Stimulated activated naive CD8-positive, alpha-beta T cell treated with anti-CD3 and anti-CD28 coated beads, Interleukin-15, Interleukin-2, amounts not matched to agents 100 ng/mL and 50 ng/mL, for 24 hours (primary cell): ENCODE results near the gene RSBN1L.

Experiments used
- H3K27ac Mint-ChIP-seq: one replicate; pipeline ENCODE4 v1.8.0; 2021; ENCODE audit warnings: mild to moderate bottlenecking, mixed read lengths
- H3K27me3 Mint-ChIP-seq: one replicate; pipeline ENCODE4 v1.8.0; 2021; ENCODE audit warnings: mixed read lengths
- H3K36me3 Mint-ChIP-seq: one replicate; pipeline ENCODE4 v1.8.0; 2021; ENCODE audit warnings: low read depth, mixed read lengths
- H3K4me1 Mint-ChIP-seq: one replicate; pipeline ENCODE4 v1.8.0; 2021; ENCODE audit warnings: low read depth, mixed read lengths
- H3K4me3 Mint-ChIP-seq: one replicate; pipeline ENCODE4 v1.8.0; 2021; ENCODE audit warnings: mild to moderate bottlenecking, mixed read lengths
- H3K9me3 Mint-ChIP-seq: one replicate; pipeline ENCODE4 v1.8.0; 2021; ENCODE audit warnings: mixed read lengths

RSBN1L gene

DNA sequence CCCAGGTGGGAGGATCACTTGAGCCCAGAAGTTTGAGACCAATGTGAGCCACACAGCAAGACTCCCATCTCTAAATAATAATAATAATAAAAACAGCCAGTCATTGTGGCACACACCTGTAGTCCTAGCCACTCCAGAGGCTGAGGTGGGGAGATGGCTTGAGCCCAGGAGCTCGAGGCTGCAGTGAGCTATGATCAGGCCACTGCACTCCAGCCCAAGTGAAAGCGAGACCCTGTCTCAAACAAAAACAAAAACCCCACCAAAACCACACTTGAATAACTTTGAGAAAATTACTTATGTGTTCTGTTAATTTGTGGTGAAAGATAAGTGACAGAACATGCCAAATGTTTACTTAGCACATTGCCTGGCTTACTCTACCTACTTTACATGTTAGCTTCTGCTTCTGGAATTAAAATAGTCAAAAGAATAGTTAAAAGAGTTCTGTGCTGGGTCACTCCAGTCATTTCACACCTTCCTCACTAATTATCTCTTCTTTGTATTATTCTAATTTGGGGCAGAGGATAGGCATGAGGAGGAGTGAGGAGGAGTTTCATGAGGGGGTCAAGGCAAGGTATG, 92.2 kb downstream of the RSBN1L start:
- H3K27ac Mint-ChIP-seq = no peak overlapping the region

DNA sequence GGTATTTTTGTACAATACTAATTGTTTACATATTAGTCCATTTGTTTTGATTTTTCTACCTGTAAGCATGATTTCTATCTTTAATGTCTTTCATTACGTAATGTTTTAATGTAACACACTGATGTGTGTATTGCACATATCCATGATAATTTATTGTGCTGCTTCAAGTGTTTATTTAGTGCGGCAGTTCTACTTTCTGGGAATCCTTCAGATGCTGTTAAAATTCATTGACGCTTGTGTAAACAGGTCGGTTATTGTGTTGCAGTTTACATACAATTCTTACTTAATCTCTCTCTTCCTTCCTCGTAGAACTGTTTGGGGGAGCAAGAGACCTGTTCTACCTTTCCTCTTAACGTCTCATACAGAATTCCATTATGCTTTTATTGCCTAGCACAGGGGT, 95.1 kb downstream of the RSBN1L start:
- H3K27ac Mint-ChIP-seq = no peak overlapping the region
- H3K4me1 Mint-ChIP-seq = peaks cover 19% of the 10 kb centered on the region
- no peak overlapping the region for H3K4me3 Mint-ChIP-seq
- H3K9me3 Mint-ChIP-seq = no peaks in the 10 kb centered on the region
- peaks cover 15% of the 10 kb centered on the region for H3K36me3 Mint-ChIP-seq
- H3K27me3 Mint-ChIP-seq = no peaks in the 10 kb centered on the region

More for the DNA sequence above, 92.2 kb downstream of the RSBN1L start:
- Mint-ChIP-seq H3K4me1 (no peaks in the 10 kb centered on the region), H3K27me3 (no peaks in the 10 kb centered on the region), H3K36me3 (peaks cover 22% of the 10 kb centered on the region), H3K4me3 (no peak overlapping the region), H3K9me3 (no peaks in the 10 kb centered on the region)

DNA sequence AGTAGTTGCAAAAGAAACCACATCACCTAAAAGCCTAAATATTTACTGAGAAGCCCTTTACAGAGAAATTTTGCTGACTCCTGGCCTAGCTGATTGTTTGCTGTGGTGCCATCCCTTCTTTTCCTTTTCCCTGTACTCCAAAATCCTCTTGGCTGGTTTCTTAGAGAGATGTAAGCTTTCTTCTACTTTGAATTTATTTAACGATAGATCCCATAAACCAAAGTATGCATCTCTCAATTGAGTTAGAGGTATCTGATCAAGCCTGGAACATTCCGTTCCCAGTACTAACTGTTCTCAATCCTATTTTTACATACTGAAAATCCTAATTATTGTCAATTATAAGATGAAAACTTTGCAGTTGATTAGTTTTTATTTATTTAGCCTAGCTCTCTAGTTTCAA, 95.7 kb downstream of the RSBN1L start:
- Mint-ChIP-seq H3K27me3 (no peaks in the 10 kb centered on the region), H3K27ac (no peak overlapping the region), H3K4me1 (peaks cover 25% of the 10 kb centered on the region), H3K9me3 (no peaks in the 10 kb centered on the region), H3K36me3 (peaks cover 15% of the 10 kb centered on the region), H3K4me3 (no peak overlapping the region)

DNA sequence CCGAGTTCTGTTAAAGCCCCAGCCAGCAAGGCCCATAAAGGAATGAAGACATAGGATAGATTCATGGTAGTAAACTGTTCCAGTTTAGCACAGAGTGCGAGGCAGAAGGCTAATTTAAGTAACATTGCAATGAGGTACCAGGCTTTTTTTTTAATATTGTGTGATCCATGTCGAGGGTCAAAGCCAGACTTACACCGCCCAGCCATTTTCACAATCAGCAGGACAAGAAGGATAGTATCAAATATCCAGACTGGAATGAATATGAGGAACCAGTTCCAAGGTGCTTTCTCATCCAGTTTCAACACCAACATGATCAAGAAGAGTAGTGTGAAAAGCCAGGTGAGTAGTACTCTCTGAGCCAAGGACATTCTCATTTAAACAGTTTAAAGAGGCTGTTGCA, 97.7 kb downstream of the RSBN1L start:
- Mint-ChIP-seq H3K36me3 (peaks cover 15% of the 10 kb centered on the region), H3K9me3 (no peaks in the 10 kb centered on the region), H3K4me3 (no peak overlapping the region), H3K27ac (no peak overlapping the region), H3K27me3 (no peaks in the 10 kb centered on the region), H3K4me1 (peaks cover 37% of the 10 kb centered on the region)

DNA sequence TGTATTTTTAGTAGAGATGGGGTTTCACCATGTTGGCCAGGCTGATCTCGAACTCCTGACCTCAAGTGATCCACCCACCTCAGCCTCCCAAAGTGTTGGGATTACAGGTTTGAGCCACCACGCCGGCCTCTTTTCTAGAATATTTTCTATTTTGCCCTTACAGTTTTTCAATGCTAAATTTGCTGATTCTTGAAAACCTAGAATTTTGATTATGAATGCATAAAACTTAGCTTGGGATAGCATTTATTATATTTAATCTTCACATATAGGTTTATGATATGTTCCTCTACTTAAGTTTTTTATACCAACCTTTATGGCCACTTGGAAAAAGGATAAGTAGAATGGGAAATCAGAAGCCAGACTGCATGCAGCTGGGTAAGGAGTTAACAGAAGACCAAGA, 99.8 kb downstream of the RSBN1L start:
- peaks cover 19% of the 10 kb centered on the region for H3K36me3 Mint-ChIP-seq
- no peaks in the 10 kb centered on the region for H3K9me3 Mint-ChIP-seq
- H3K4me1 Mint-ChIP-seq = peaks cover 54% of the 10 kb centered on the region
- H3K27me3 Mint-ChIP-seq = no peaks in the 10 kb centered on the region
- H3K27ac Mint-ChIP-seq = peak overlapping the region; percentile 0
- H3K4me3 Mint-ChIP-seq = peak overlapping the region; percentile 89

DNA sequence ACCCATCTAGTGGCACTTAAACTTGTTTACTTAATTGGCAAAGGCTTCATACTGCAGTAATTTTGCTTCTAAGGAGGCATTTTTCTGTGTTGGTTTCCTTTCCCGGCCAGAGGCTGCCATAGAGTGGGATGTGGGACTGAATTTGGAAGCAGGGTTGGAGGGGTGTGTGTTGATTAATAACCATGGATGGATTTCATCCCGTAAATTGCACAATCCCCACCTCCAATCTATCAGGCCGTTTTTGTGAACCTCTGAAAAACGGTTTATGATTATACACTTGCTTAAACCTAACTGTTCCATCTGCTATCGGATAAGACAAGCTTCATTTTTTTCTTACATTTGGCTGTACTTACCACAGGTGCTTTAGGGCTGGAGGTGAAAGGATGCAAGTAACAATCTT, 100.7 kb downstream of the RSBN1L start:
- Mint-ChIP-seq H3K27ac (no peak overlapping the region), H3K4me1 (peaks cover 60% of the 10 kb centered on the region), H3K27me3 (no peaks in the 10 kb centered on the region), H3K36me3 (peaks cover 19% of the 10 kb centered on the region), H3K4me3 (peak overlapping the region; percentile 89), H3K9me3 (no peaks in the 10 kb centered on the region)

DNA sequence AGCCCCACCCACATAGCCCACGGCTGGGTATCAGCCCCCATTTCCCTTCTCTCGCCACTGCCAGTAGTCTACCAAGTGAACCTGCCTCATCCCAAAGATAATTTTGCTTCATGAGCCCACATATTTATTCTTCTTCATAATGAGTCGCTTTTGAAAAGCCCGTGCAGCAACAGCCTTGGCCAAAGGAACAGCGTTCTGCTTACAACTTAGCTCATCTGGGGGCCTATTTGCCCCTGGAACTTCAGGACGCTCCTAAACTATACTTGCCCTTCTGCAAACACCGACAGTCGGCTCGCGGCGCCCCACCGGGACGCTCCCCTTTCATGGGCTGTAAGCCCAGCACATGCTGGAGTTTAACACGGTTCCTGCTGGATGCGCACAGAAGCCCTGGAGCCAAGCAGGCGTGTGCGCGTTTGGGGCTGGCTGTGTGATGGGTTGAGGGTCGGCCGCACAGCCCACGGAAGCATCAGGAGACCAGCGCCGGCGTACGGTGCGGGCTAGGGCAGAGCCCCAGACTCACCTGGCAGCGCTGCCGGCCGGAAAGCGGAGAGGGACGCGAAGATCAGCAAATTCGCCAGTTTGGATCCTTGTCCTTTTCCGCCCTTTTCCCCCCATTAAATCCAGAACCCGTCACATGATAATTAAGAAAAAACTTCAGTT, 101.6 kb downstream of the RSBN1L start:
- no peaks in the 10 kb centered on the region for H3K9me3 Mint-ChIP-seq

DNA sequence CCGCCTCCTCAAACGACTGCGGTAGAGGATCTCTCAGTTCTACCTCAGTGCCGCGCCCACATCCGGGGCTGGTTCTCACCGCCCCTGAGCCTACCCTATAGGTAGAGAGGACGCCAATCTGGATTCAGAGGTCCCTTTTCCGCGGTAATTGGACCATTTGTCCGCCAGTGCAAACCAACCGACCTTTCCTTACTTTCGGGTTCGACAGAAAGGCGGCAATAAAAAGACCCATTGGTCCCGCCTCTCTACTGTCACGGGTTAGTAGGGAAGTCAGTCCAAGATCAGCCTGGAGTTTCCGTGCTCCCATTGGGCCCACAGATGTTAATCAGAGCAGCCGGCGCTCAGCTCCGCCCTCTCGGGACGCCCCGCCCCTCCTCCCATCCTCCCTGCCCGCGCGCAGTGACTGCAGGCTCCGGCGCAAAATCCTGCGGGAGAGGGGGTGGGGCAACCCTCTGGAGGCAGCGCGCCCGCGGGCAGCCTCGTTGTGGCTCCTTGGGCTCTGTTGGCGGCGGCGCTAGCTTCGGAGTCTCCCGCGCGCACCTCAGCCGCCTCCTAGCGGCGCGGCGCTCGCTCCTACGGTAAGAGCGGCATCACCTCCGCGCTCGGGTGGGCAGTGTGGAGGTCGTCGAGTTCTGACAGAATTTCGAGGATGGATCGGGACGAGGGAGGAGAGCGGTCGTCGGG, 102.3 kb downstream of the RSBN1L start, which contains the start of the genes PHTF2 and TMEM60:
Gene PHTF2, plus strand, starts transcription at position 380 of the 684 bp plus-strand sequence.
Gene TMEM60, minus strand, starts transcription at position 41 of the 684 bp plus-strand sequence. CDS start 4,061 bp downstream, outside the sequence.
- Mint-ChIP-seq H3K36me3 (peaks cover 23% of the 10 kb centered on the region), H3K27ac (peak within 1 kb of the TSS; percentile 92), H3K9me3 (no peaks in the 10 kb centered on the region)

More for the DNA sequence above, 101.6 kb downstream of the RSBN1L start:
- Mint-ChIP-seq H3K4me3 (peak overlapping the region; percentile 89), H3K4me1 (peaks cover 69% of the 10 kb centered on the region), H3K27ac (peak overlapping the region; percentile 92), H3K36me3 (peaks cover 21% of the 10 kb centered on the region), H3K27me3 (no peaks in the 10 kb centered on the region)

DNA sequence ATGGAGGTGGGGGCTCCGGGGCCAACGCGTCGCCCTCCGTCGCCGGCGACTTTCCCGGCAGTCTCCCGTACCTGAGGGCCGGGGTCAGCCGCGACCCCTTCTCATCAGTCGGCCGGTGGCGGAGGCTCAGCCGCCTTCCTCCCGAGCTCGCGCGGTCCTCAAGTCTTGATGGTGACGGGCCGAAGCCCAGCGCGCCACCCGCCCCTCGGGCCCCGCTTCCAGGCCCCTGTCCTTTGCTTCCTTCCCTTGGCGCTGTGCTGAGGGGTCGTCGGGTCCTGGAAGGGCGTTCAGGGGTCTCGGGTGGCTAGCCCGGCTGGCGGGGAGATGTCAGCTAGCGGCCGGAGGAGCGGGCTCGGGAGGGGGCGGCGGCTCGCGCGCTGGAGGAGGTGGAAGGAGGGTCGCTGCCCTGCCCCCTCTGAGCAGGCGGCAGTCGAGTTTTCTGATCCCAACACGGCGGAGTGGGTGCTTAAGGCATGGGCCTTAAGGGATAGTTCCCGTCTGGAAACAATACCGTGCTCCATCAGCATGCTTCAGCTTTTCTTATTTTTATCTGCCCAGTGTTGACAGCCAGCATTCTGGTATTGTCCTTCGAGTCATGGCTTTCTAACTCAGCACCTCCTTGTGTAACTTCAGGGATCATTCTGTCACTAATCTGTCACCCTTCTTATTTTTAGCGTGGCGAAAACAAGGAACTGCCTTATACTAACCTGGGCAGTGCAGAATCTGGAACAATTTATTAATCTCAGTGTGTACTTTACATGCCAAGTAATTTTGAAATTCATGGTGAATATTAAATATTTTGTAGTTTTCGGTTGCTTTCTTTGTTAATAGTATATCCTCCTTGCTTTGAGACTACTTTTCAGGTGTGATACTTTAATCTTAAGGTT, 103.1 kb downstream of the RSBN1L start:
- Mint-ChIP-seq H3K9me3 (no peaks in the 10 kb centered on the region), H3K27ac (peak overlapping the region; percentile 92), H3K4me1 (peaks cover 77% of the 10 kb centered on the region), H3K27me3 (no peaks in the 10 kb centered on the region), H3K4me3 (peak overlapping the region; percentile 89), H3K36me3 (peaks cover 15% of the 10 kb centered on the region)

More for the DNA sequence above, 102.3 kb downstream of the RSBN1L start, which contains the start of the genes PHTF2 and TMEM60:
- H3K4me3 Mint-ChIP-seq = peak within 1 kb of the TSS; percentile 89
- H3K27me3 Mint-ChIP-seq = no peaks in the 10 kb centered on the region
- peaks cover 76% of the 10 kb centered on the region for H3K4me1 Mint-ChIP-seq

DNA sequence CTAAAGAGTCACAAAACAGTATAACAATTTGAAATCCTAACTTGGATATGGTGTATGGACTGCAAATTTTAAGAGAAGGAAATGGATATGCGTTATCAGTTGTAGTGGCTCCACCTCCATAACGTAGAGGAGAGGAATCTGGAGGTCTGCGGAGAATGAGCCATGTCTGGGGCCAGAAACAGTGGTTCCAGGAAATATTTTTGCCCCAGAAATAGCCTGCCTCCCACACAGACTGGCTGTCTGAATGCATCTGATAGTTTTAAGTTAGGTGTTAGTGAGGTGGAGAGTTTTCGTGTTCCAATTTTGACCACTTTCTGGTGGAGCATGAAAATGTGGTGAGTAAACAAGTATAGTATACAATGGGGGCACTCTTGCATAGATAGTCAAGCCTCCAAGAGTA, 103.9 kb downstream of the RSBN1L start:
- Mint-ChIP-seq H3K4me3 (peak overlapping the region; percentile 89), H3K4me1 (peaks cover 79% of the 10 kb centered on the region), H3K27ac (peak overlapping the region; percentile 75), H3K27me3 (no peaks in the 10 kb centered on the region), H3K9me3 (peaks cover under 1% of the 10 kb centered on the region), H3K36me3 (peaks cover 14% of the 10 kb centered on the region)

DNA sequence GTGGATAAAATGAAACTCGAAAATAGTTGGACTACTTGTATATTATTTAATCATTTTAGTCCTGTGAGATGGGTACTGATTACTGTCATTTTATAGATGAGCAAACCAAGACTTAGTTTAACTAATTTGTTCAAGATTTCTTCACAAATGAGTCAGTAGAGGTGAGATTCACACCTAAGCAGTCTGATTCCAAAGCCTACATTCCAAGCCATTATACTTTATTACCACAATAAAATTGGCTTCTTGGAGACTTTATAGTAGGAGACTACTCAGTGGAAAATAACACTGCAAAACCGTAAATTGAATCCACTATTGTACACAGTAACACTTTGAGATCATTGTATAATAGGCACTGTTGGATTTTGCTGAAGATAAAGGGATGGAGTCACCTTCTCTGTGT, 104.5 kb downstream of the RSBN1L start:
- no peaks in the 10 kb centered on the region for H3K27me3 Mint-ChIP-seq
- H3K4me3 Mint-ChIP-seq = peak overlapping the region; percentile 89
- H3K36me3 Mint-ChIP-seq = peaks cover 19% of the 10 kb centered on the region
- H3K9me3 Mint-ChIP-seq = peaks cover 5% of the 10 kb centered on the region
- H3K27ac Mint-ChIP-seq = peak overlapping the region; percentile 6
- H3K4me1 Mint-ChIP-seq = peaks cover 82% of the 10 kb centered on the region

DNA sequence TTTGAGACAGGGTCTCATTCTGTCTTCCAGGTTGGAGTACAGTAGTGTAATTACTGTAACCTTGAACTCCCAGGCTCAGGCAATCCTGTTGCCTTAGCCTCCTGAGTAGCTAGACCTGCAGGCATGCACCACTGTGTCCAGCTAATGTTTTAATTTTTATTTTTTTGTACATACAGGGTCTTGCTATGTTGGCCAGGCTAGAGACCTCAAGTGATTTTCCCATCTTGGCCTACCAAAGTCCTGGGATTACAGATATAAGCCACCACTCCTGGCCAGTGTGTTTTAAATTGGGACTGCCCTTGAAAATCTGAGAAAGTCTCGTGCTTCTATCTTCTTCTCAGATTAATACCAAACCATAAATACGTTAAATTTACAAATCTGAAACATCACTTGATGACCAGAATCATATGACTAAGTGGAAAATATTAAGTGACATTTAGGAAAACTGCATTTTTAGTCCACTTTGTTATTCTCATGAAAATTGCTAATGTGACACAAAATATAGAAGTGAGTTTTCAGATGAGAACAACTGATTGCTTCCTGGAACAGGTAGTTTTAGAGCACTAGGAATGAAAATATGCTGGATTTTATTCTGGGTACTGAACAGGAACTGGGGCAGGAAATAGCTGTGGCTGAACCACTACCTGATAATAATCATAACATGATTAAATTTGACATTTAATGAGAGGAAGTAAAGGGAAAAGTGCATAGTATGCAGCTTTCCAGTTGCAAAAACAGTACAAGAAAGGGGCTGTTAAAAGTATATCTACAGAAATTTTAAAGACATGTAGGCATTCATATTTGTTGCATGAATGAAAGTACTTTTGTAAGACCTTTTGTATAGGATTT, 106.5 kb downstream of the RSBN1L start:
- peaks cover 36% of the 10 kb centered on the region for H3K36me3 Mint-ChIP-seq
- peak overlapping the region; percentile 78 for H3K27ac Mint-ChIP-seq
- peaks cover 67% of the 10 kb centered on the region for H3K4me1 Mint-ChIP-seq
- H3K27me3 Mint-ChIP-seq = no peaks in the 10 kb centered on the region
- peaks cover 22% of the 10 kb centered on the region for H3K9me3 Mint-ChIP-seq
- H3K4me3 Mint-ChIP-seq = peak overlapping the region; percentile 61

DNA sequence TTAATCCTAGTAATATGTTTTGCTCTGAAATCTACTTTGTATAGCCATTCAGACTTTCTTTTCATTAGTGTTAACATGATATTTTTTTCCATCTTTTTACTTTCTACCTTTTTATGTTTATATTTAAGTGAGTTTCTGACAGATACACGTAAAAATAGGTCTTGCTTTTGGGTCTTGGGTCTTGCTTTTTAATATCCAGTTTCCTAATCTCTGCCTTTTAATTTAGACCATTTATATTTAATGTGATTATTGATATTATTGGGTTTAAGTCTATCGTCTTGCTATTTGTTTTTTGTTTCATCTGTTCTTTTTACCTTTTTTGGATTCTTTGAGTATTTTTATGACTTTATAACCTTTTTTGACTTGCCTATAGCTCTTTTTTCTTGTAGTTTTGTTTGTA, 110.2 kb downstream of the RSBN1L start:
- Mint-ChIP-seq H3K27me3 (no peaks in the 10 kb centered on the region), H3K4me1 (peaks cover 54% of the 10 kb centered on the region), H3K9me3 (peaks cover 30% of the 10 kb centered on the region), H3K36me3 (peaks cover 40% of the 10 kb centered on the region), H3K4me3 (no peak overlapping the region), H3K27ac (no peak overlapping the region)

DNA sequence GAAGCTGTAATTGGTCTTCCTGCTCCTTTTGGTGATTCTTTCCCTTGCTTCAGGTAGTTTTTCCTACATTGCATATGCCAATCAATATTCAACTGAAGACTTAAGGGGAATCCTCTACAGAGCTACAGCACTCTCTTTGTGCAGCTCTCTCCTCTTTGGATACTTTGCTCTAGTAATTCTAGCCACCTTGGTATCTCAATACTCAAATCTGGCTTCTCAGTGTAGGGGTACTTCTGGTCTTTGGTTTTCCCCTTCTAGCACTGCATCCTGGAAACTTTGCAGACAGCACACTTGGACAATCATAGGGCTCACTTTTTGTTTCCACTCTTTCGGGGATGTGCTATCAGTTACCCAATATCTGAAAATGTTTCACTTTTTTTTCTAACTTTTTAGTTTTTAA, 112.3 kb downstream of the RSBN1L start:
- no peak overlapping the region for H3K27ac Mint-ChIP-seq
- H3K36me3 Mint-ChIP-seq = peaks cover 43% of the 10 kb centered on the region
- H3K4me1 Mint-ChIP-seq = peaks cover 52% of the 10 kb centered on the region
- H3K27me3 Mint-ChIP-seq = no peaks in the 10 kb centered on the region
- peaks cover 30% of the 10 kb centered on the region for H3K9me3 Mint-ChIP-seq
- H3K4me3 Mint-ChIP-seq = no peak overlapping the region
